ENCODE data around the gene ZNF814. TPM values are rescaled to one million over a fixed set of nuclear protein-coding genes. Genes with fewer than 3 reads are reported as not detected.

Gene ZNF814
- total RNA-seq, 1 experiment from 2014 or later = 4.8 TPM

Other genes with a start within 250 kb of the ZNF814 start
- not detected for gene ZSCAN4, start 220.1 kb downstream of the ZNF814 start, total RNA-seq (2021; ENCODE audit: unreplicated experiment)
- 11.0 TPM for gene ZNF551, start 207.1 kb downstream of the ZNF814 start, total RNA-seq (2021; ENCODE audit: unreplicated experiment)
- not detected for gene ZNF154, start 179.8 kb downstream of the ZNF814 start, total RNA-seq (2021; ENCODE audit: unreplicated experiment)
- not detected for gene ZNF671, start 161.4 kb downstream of the ZNF814 start, total RNA-seq (2021; ENCODE audit: unreplicated experiment)
- gene ZNF776, start 142.2 kb downstream of the ZNF814 start, total RNA-seq (2021; ENCODE audit: unreplicated experiment) = 19.5 TPM
- gene ZNF586, start 119.4 kb downstream of the ZNF814 start, total RNA-seq (2021; ENCODE audit: unreplicated experiment) = 10.7 TPM
- gene ZNF552, start 74.1 kb downstream of the ZNF814 start, total RNA-seq (2021; ENCODE audit: unreplicated experiment) = 7.5 TPM
- gene ZNF587B, start 58.7 kb downstream of the ZNF814 start, total RNA-seq (2021; ENCODE audit: unreplicated experiment) = 17.6 TPM
- gene ZNF587, start 39.2 kb downstream of the ZNF814 start, total RNA-seq (2021; ENCODE audit: unreplicated experiment) = 57.3 TPM
- 22.8 TPM for gene ZNF417, start 27.6 kb upstream of the ZNF814 start, total RNA-seq (2021; ENCODE audit: unreplicated experiment)
- 5.1 TPM for gene ZNF418, start 46.4 kb upstream of the ZNF814 start, total RNA-seq (2021; ENCODE audit: unreplicated experiment)
- gene ZNF256, start 58.7 kb upstream of the ZNF814 start, total RNA-seq (2021; ENCODE audit: unreplicated experiment) = 10.1 TPM
- 0.98 TPM for gene C19orf18, start 85.5 kb upstream of the ZNF814 start, total RNA-seq (2021; ENCODE audit: unreplicated experiment)
- 16.1 TPM for gene ZNF606, start 113.8 kb upstream of the ZNF814 start, total RNA-seq (2021; ENCODE audit: unreplicated experiment)
- not detected for gene ZSCAN1, start 145.0 kb upstream of the ZNF814 start, total RNA-seq (2021; ENCODE audit: unreplicated experiment)
- gene ZNF135, start 170.2 kb upstream of the ZNF814 start, total RNA-seq (2021; ENCODE audit: unreplicated experiment) = not detected
- not detected for gene ZSCAN18, start 209.2 kb upstream of the ZNF814 start, total RNA-seq (2021; ENCODE audit: unreplicated experiment)